Neuronal stem cell (in vitro differentiated cells): ENCODE data around the gene CLEC4E.
A peak's percentile ranks its signal among the peaks of the same experiment; 100 is the strongest.

ENCODE experiments used
- DNase-seq: peaks from one replicate; pipeline ENCODE4 v3.0.0-alpha.2; 2013; ENCODE audit warnings: low spot score
- H2AFZ ChIP-seq: one replicate; pipeline ENCODE4 v1.6.1; 2013; ENCODE audit warnings: mild to moderate bottlenecking, low read length, inconsistent platforms
- H2AK5ac ChIP-seq: 2 replicates; pipeline ENCODE4 v1.6.1; 2013; ENCODE audit warnings: low read depth, mild to moderate bottlenecking, inconsistent platforms, low read length, moderate library complexity, mixed read lengths
- H2BK120ac ChIP-seq: 2 replicates; pipeline ENCODE4 v1.6.1; 2013; ENCODE audit warnings: low read depth, mild to moderate bottlenecking, inconsistent platforms, low read length, moderate library complexity, mixed read lengths
- H2BK12ac ChIP-seq: one replicate; pipeline ENCODE4 v1.6.1; 2013; ENCODE audit warnings: low read length, inconsistent platforms
- H2BK15ac ChIP-seq: 2 replicates; pipeline ENCODE4 v1.6.1; 2013; ENCODE audit warnings: mild to moderate bottlenecking, low read length, inconsistent platforms, mixed read lengths
- H2BK5ac ChIP-seq: one replicate; pipeline ENCODE4 v1.6.1; 2013; ENCODE audit warnings: inconsistent platforms, mild to moderate bottlenecking, low read length, moderate library complexity
- H3K14ac ChIP-seq: one replicate; pipeline ENCODE4 v1.6.1; 2013; ENCODE audit warnings: low read length, inconsistent platforms
- H3K18ac ChIP-seq: 2 replicates; pipeline ENCODE4 v1.6.1; 2013; ENCODE audit warnings: low read length, inconsistent platforms
- H3K23ac ChIP-seq: 2 replicates; pipeline ENCODE4 v1.6.1; 2013; ENCODE audit warnings: low read depth, mild to moderate bottlenecking, mixed read lengths, low read length, inconsistent platforms; ENCODE audit not compliant: poor library complexity
- H3K27ac ChIP-seq: replicated peaks from 3 replicates; pipeline ENCODE4 v1.5.1; 2013; ENCODE audit warnings: low read length, inconsistent platforms
- H3K27me3 ChIP-seq, 3 experiments: 2 replicates each; pipeline ENCODE4 v1.6.1; 2013; ENCODE audit warnings: low read length in 3 of 3, mild to moderate bottlenecking in 2 of 3, inconsistent platforms in 1 of 3, low read depth in 1 of 3, mixed read lengths in 1 of 3, moderate library complexity in 1 of 3; ENCODE audit not compliant: control insufficient read depth in 3 of 3, insufficient read depth in 3 of 3
- H3K36me3 ChIP-seq, 2 donors: replicated peaks in 1 of 2; 2 replicates each; pipeline ENCODE4 v1.6.1; 2013; ENCODE audit warnings: low read length in 2 of 2; ENCODE audit not compliant: control insufficient read depth in 2 of 2, insufficient read depth in 2 of 2
- H3K4ac ChIP-seq: 2 replicates; pipeline ENCODE4 v1.6.1; 2013; ENCODE audit warnings: inconsistent platforms, mild to moderate bottlenecking, low read length, moderate library complexity
- H3K4me1 ChIP-seq, 2 donors: 1 replicate in 1 of 2; 2 replicates in 1 of 2; pipeline ENCODE4 v1.6.1; 2013; ENCODE audit warnings: low read length in 2 of 2, low read depth in 1 of 2; ENCODE audit not compliant: control insufficient read depth in 2 of 2, insufficient read depth in 1 of 2
- H3K4me2 ChIP-seq: one replicate; pipeline ENCODE4 v1.6.1; 2013; ENCODE audit warnings: mild to moderate bottlenecking, low read length, inconsistent platforms; ENCODE audit not compliant: insufficient read depth, poor library complexity, severe bottlenecking
- H3K4me3 ChIP-seq, 2 donors: 2 replicates each; pipeline ENCODE4 v1.5.1; 2013; ENCODE audit warnings: low read length in 2 of 2, mild to moderate bottlenecking in 2 of 2, inconsistent platforms in 1 of 2, moderate library complexity in 1 of 2
- H3K79me1 ChIP-seq: one replicate; pipeline ENCODE4 v1.6.1; 2013; ENCODE audit warnings: low read depth, mild to moderate bottlenecking, inconsistent platforms, low read length, moderate library complexity
- H3K9ac ChIP-seq: one replicate; pipeline ENCODE4 v1.6.1; 2013; ENCODE audit warnings: mild to moderate bottlenecking, low read depth, low read length, inconsistent platforms; ENCODE audit not compliant: poor library complexity
- H3K9me3 ChIP-seq, 2 donors: replicated peaks in 1 of 2; 2 replicates each; pipeline versions ENCODE3 to v1.6.1; 2013; ENCODE audit warnings: low read length in 2 of 2, mild to moderate bottlenecking in 2 of 2, inconsistent platforms in 1 of 2, low read depth in 1 of 2, mixed read lengths in 1 of 2, moderate library complexity in 1 of 2; ENCODE audit not compliant: control insufficient read depth in 2 of 2, insufficient read depth in 1 of 2
- H4K8ac ChIP-seq: one replicate; pipeline ENCODE4 v1.6.1; 2013; ENCODE audit warnings: low read depth, mild to moderate bottlenecking, inconsistent platforms, low read length, moderate library complexity
- H4K91ac ChIP-seq: one replicate; pipeline ENCODE4 v1.6.1; 2013; ENCODE audit warnings: low read length, low read depth, mild to moderate bottlenecking, inconsistent platforms; ENCODE audit not compliant: poor library complexity
- WGBS, 2 donors: extraction: QIAGEN DNeasy Blood & Tissue Kit; methylation state at CpG; one replicate each; pipeline ENCODE4 v1.1.7; 2013; ENCODE audit warnings: missing lambda C conversion rate in 2 of 2, mixed read lengths in 1 of 2; ENCODE audit not compliant: insufficient read length in 2 of 2, insufficient replicate concordance in 1 of 2; ENCODE audit errors: extremely low coverage in 2 of 2; 5-methylcytosine and 5-hydroxymethylcytosine counted together

Gene CLEC4E

GRCh38 chr12:8561011-8561410 is 20.3 kb upstream of the CLEC4E start:
- DNase-seq, result no peak
- no CpG with 5 or more reads among the region's 4 CpGs for WGBS, 2 donors

GRCh38 chr12:8559676-8560075 is 19.0 kb upstream of the CLEC4E start:
- Histone ChIP-seq H2BK12ac (no peak overlapping the region), H2BK120ac (no peak overlapping the region), H3K4me1 (no peaks in the 10 kb centered on the region), H4K8ac (no peak overlapping the region), H3K4ac (no peak overlapping the region), H2AFZ (no peak overlapping the region), H4K91ac (no peak overlapping the region), H3K23ac (no peak overlapping the region), H3K18ac (no peak overlapping the region), H3K9ac (no peak overlapping the region), H3K27ac (no peak overlapping the region), H2BK5ac (no peak overlapping the region), H3K79me1 (no peaks in the 10 kb centered on the region), H3K36me3 (no peaks in the 10 kb centered on the region), H2AK5ac (no peak overlapping the region), H3K4me2 (no peak overlapping the region), H2BK15ac (no peak overlapping the region), H3K27me3 (no peaks in the 10 kb centered on the region), H3K9me3 (peaks cover 0 to 3% of the 10 kb centered on the region in 2 donors), H3K14ac (no peak overlapping the region), H3K4me3 (no peak overlapping the region)
- WGBS, 2 donors, result no CpG with 5 or more reads among the region's 11 CpGs
- no peak for DNase-seq

More at GRCh38 chr12:8561011-8561410, 20.3 kb upstream of the CLEC4E start:
- no peak overlapping the region for H2AFZ ChIP-seq
- no peak overlapping the region for H3K9ac ChIP-seq
- no peak overlapping the region for H3K23ac ChIP-seq
- no peak overlapping the region for H3K14ac ChIP-seq
- peaks cover 0 to 3% of the 10 kb centered on the region in 2 donors for H3K9me3 ChIP-seq
- H3K27ac ChIP-seq, result no peak overlapping the region
- H3K4ac ChIP-seq, result no peak overlapping the region
- no peak overlapping the region for H2BK12ac ChIP-seq
- H4K8ac ChIP-seq, result no peak overlapping the region
- H3K27me3 ChIP-seq, result no peaks in the 10 kb centered on the region
- no peak overlapping the region for H2BK5ac ChIP-seq
- H4K91ac ChIP-seq, result no peak overlapping the region
- H3K18ac ChIP-seq, result no peak overlapping the region
- H3K4me3 ChIP-seq, result no peak overlapping the region
- no peaks in the 10 kb centered on the region for H3K4me1 ChIP-seq
- no peak overlapping the region for H3K4me2 ChIP-seq
- no peak overlapping the region for H2BK15ac ChIP-seq
- H3K79me1 ChIP-seq, result no peaks in the 10 kb centered on the region
- H2BK120ac ChIP-seq, result no peak overlapping the region
- H3K36me3 ChIP-seq, result no peaks in the 10 kb centered on the region
- no peak overlapping the region for H2AK5ac ChIP-seq

GRCh38 chr12:8556531-8557097 is 15.9 kb upstream of the CLEC4E start:
- Histone ChIP-seq H2BK12ac (no peak overlapping the region), H2BK5ac (no peak overlapping the region), H3K27me3 (no peaks in the 10 kb centered on the region), H3K14ac (no peak overlapping the region), H3K36me3 (no peaks in the 10 kb centered on the region), H3K4me2 (no peak overlapping the region), H3K27ac (no peak overlapping the region), H2AK5ac (no peak overlapping the region), H2BK120ac (no peak overlapping the region), H4K91ac (no peak overlapping the region), H3K4me1 (no peaks in the 10 kb centered on the region), H3K4ac (no peak overlapping the region), H3K9me3 (no peaks in the 10 kb centered on the region), H3K79me1 (no peaks in the 10 kb centered on the region), H2AFZ (no peak overlapping the region), H2BK15ac (no peak overlapping the region), H3K18ac (no peak overlapping the region), H3K23ac (no peak overlapping the region), H3K4me3 (no peak overlapping the region), H3K9ac (no peak overlapping the region), H4K8ac (no peak overlapping the region)
- no CpG with 5 or more reads among the region's 2 CpGs for WGBS, 2 donors
- DNase-seq, result no peak

DNA sequence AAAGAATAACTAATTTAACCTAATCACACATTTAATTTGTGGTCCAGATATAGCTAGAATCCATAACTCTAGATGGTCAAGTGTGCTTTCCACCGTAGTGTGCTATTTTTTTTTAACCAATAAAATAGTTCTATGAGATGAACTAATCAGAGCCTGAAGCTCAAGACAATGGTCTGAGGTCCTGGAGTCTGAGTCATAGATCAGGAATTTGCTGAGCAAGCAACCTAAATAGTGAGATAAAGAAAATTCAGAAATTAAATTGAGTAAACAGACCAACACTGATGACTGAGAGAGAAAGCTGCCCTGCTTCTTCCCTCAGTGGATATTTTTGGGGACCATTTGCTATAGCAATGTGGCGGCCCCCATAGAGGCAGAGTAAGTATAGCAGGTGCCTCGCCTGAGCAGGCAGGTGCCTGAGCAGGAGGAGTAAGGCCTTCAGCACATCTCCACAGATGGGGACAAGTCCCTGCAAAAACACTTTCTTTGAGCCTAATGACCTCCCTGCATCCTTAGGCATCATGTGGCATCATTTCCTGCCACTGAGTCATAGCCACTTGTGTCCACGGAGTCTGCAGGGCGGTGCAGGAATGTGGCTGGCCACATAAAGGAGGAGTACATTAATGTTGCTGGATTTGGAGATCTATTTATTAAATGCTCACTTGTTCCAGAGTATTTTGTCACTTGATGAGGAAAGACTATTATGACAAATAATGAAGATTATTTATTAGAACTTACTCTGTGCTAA is 13.9 kb upstream of the CLEC4E start:
- peak overlapping the region; percentile 16 for H3K27ac ChIP-seq
- WGBS, 2 donors, result no CpG with 5 or more reads among the region's 5 CpGs
- H2AK5ac ChIP-seq, result no peak overlapping the region
- no peaks in the 10 kb centered on the region for H3K9me3 ChIP-seq
- H3K14ac ChIP-seq, result peak overlapping the region; percentile 39
- H2BK12ac ChIP-seq, result no peak overlapping the region
- H3K4me1 ChIP-seq, result no peaks in the 10 kb centered on the region
- no peak overlapping the region for H2BK15ac ChIP-seq
- DNase-seq, result no peak
- H3K36me3 ChIP-seq, result no peaks in the 10 kb centered on the region
- no peak overlapping the region for H3K23ac ChIP-seq
- no peak overlapping the region for H4K8ac ChIP-seq
- no peak overlapping the region for H2BK120ac ChIP-seq
- H3K4ac ChIP-seq, result no peak overlapping the region
- H2AFZ ChIP-seq, result no peak overlapping the region
- no peak overlapping the region for H2BK5ac ChIP-seq
- no peaks in the 10 kb centered on the region for H3K79me1 ChIP-seq
- no peak overlapping the region for H3K4me3 ChIP-seq
- H3K27me3 ChIP-seq, result no peaks in the 10 kb centered on the region
- no peak overlapping the region for H3K9ac ChIP-seq
- H3K4me2 ChIP-seq, result no peak overlapping the region
- H3K18ac ChIP-seq, result peak overlapping the region; percentile 7
- H4K91ac ChIP-seq, result no peak overlapping the region
